Activated CD8-positive, alpha-beta memory T cell treated with anti-CD3 and anti-CD28 coated beads, Interleukin-2, amount 50 U/mL, for 24 hours (primary cell): ENCODE measurements around the gene ADGRA1.
"Not testable (repeated sequence)": the region's sequence is repeated elsewhere in the genome, so short reads cannot be mapped to it uniquely, and the experiment has no call there.

Experiments used
- DNase-seq: peaks from one replicate; pipeline ENCODE4 v3.0.0-alpha.2; 2020; ENCODE audit errors: extremely low read depth

ADGRA1 gene, protein sequence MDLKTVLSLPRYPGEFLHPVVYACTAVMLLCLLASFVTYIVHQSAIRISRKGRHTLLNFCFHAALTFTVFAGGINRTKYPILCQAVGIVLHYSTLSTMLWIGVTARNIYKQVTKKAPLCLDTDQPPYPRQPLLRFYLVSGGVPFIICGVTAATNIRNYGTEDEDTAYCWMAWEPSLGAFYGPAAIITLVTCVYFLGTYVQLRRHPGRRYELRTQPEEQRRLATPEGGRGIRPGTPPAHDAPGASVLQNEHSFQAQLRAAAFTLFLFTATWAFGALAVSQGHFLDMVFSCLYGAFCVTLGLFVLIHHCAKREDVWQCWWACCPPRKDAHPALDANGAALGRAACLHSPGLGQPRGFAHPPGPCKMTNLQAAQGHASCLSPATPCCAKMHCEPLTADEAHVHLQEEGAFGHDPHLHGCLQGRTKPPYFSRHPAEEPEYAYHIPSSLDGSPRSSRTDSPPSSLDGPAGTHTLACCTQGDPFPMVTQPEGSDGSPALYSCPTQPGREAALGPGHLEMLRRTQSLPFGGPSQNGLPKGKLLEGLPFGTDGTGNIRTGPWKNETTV

DNA sequence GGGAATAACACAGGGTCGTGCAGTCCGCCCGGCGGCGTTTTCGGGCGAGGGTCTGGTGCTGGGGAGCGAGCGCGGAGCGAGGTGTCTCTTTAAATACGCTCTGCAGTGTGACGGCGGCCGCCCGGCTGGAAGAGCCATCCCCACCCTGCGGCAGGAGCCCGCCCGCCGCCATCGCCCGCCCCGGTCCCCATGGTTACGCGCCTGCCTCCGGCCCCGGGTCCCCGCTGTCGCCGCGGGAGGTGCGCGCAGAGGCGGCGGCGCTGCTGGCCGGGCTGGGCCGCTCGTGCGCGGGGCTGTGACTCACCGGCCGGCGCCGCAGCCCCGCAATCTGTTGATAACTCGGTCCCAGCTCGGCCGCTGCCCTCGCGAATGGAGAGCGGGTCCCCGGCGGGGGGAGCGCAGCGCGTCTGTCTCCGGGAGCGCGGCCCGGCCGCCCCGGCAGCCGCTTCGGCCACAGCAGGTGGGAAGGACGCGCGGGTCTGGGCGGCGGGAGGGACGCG is at the start of gene ADGRA1:
TSS of gene ADGRA1 (plus strand) at position 246 of the 500 bp plus-strand sequence. CDS start 986 bp downstream, outside the sequence.
- DNase-seq: no peak

DNA sequence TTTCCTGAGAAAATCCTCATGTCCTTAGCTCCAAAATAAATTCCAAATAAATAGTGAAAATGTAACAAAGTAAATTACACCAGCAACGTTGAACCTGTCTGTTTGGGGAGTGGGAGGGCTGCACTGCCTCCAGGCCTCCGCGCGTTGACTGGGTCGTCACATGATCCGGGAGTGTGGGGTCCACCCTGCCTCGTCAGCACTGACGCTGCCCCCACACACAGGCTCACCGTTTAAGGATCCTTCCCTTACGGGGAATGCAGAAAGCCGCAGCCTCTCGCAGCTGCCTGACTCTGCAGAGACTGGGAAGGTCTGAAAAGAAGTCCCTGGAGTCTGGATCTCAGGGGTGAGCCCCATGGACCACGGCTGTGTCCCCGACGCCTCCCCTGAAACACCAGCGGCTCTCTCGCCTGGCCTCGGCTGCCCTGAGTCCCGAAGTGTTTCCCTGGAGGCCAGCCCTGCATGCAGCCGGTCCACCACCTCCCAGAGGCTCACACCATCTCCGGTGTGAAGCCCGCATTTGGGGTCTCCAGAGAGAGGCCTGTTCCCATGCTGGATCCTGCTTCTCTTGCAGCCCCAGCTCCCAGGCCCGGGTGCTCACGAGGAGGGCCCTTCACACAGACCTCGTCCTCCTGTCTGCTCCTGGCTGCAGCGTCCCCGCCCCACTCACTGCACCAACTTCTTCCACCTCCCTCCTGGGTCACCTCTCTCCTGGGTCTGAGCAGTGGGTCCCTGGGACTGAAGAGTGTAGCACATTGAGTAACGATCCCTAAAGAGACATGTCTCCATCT is 49.5 kb upstream of the ADGRA1 start:
- no peak for DNase-seq

DNA sequence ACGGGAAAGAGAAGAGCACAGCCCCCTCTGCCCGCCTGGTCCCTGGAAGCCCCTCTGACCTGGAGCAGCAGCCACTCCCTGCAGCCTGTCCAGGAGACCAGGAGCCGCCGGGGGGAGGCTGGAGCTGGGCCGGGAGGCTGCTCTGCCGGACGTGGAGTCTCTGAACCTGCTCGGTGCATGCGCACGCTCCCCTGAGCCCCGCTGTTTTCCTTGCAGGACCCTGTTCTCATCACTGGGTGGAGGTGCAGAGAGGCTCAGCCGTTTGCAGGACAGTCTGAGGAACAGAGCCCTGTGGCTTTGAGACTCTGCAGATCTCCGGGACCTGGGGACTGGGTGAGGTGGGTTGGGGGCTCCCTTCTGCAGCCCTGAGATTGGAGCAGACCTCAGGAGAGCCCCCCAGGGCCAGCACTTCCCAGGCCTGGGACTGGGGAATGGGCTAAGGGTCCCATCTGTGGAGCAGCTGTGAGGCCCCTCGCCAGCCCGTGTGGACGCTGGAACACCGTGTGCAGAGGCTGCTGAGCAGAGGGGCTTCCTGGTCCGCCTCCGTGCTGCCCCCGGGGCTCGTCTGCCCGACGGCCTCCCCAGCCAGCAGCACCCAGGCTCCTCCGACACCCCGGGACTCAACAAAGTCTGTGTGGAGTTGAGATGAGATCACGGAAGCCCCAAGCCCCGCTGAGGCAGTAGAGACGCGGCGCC is 48.5 kb upstream of the ADGRA1 start:
- no peak for DNase-seq

DNA sequence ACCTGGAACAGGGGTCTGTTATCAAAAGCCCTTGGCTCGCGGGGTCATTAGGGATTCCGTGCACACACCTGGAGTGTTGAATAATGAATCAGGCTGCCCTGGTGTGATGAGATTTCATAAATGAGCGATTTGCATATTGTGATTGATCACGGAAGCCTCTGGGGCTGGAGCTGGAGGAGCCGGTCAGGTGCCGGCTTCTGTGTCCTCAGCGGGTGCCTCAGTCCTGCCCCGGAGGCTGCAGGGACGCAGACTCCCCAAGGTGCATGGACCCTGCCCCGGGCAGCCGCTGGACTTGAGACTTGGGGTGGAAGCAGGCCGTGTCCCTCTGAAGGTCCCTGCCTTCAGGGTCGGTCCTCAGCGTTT is 47.9 kb upstream of the ADGRA1 start:
- no peak for DNase-seq

DNA sequence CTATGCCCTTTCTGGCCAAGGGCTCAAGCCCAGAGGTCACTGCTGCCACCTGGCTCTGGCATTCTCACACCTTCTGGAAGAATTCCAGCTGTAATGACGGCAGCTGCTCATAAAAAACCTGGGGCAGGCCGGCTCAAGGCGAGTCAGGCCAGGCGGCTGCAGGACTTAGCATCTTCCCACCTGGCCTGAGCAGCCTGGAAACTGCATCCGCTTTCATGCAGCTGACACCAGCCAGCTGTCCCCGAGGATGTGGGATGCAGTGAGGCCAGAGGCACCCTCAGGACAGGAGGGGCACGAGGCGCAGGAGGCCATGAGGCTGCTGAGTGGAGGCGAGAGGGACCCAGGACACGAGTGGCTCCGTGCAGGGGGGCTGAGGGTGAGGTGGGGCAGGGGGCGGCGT is 47.5 kb upstream of the ADGRA1 start:
- no peak for DNase-seq

DNA sequence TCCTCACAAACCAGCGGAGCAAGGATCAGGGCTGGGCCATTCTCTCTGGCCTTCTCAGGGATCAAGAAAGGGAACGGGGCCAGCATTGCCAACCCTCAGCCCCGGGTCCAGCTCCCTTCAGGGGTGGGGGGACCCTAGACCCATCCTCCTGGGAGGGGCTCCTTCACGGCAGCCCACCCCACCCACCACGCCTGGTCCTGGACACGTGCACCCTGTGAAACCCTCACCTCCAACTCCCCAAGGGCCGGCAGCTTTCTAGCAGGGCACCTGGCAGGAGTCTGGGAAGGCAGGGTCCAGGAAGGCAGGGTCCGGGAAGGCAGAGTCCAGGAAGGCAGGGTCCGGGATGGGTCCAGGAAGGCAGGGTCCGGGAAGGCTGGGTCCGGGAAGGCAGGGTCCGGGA is 46.6 kb upstream of the ADGRA1 start:
- DNase-seq: no peak

DNA sequence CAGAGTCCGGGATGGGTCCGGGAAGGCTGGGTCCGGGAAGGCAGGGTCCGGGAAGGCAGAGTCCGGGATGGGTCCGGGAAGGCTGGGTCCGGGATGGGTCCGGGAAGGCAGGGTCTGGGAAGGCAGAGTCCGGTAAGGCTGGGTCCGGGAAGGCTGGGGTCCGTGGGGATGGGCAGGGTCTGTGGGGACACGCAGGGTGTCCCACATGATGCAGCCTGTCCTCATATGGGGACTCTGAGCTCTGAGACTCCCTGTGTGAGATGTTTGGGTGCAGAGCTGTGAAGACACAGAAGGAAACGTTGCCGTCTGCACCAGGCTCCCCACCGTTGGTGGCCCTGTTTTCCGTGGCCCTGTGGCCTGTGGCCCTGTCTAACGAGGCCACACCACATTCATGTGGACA is 45.7 kb upstream of the ADGRA1 start:
- no peak for DNase-seq

DNA sequence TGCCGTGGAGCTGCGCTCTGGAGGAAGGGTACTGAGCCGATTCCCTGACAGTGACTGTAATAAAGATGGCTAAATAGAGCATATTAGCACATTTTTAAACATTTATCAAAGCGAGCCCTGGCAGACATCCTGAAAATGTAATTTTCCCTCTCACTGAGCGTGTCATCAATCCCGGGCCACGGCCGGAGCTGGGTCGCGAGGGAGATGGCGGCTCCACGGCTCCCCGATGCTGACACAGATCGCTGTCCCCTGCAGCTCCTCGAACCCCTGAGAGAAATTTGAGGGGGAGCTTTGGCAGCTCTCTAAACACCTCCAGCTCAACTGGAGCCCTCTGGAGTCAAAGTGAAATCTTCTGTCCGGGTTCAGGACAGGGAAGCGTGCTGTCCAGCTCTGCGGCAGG is 44.9 kb upstream of the ADGRA1 start:
- DNase-seq: no peak

DNA sequence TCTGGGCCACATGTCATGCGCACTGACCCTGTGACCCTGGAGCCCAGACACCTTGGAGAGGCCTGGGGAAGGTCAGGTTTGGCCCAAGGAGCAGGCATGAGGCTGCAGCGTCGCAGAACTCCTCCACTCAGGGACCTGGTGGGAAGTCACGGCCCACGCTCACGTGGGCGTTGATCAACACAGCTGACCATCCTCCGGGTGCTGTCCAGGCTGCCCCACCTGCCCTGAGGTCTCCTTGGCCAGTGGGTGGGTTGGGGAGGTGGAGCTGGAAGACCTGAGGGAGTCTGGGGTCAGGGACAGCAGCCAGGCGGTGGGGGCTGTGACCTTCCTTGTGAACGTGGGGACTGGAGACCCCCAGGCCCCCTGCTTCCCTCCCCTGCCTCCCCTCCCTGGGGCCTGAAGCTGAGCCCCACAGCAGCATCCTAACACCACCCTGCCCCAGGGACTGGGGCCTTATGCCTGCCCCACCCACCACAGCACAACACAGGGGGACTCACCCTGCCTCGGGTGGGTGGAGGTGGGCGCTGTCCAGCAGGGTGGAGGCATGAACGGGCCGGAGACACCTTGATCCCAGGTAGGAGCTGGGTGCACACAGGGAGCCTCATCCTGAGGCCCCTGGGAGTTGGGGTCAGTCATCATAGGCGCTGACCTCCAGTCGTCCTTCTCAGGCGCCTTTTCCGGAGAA is 44.0 kb upstream of the ADGRA1 start:
- no peak for DNase-seq

DNA sequence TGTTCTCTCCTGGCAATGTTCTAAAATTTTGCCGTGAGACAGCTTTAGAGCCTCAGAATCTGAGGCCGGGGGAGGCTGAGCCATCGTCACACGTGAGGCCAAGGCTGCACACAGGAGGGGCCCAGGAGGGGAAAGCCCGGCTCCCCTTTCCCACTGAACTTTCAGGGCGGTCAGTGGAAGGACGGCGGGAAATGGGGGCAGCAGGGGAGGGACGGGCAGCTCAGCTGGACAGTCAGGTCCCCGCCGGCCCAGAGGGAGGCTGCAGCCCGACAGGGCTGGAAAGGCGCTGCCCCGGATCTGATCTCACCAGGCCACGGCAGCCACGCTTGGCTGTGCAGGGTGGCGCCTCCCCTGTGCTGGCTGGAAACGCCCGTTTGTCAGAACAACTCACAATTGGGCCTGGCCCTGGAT is 43.3 kb upstream of the ADGRA1 start:
- DNase-seq: no peak

DNA sequence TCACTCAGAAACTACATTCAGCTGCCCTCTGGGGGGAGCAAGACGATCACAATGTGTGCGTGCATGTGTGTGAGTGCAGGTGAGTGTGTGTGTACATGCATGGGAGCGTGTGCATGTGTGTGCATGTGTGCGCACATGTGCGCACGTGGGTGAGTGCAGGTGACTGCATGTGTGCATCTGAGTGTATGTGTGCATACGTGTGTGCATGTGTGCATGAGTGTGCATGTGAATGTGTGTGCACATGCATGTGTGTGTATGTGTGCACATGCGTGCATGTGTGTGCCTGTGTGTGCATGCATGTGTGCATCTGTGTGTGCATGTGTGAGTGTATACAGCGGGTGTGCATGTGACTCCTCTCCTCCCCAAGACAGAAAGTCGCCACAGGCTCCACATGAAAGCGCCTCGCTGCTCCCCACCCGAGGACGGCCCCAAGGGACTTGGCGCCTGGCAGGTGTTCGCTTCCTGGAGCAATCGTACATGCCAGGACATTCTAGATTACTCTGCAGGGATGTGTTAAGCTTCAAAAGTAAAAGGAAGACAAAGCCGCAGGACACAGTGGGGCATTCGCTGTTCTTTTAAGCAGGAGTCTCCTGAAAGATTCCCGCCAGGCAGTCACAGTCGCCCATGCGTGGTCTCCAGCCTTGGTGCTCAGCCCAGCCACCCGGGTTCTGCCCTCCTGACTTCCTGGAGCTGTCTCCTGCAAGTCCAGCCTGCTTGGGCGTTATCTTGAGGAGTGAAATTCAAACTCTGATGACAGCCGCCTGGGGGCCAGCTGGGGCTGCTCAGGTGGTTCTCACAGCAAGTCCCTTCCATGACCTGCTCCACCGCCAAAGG is 42.0 kb upstream of the ADGRA1 start:
- no peak for DNase-seq

DNA sequence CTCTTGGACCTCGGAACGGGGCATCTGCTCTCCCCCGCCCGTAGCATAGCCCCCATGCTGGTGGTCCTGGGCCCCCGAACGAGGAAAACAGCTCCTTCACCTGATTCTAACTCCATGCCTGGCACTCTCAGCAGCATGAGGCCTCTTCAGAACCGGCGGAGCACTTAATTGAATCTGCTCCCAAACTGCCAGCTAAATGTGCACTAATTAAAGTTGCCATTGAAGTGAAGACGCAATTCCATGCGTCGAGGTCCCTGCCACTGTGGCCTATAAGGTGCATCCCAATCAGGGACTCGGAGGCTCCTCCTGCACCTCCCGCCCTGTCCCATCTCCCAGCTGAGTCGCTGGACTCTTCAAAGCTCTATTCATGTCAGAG is 41.3 kb upstream of the ADGRA1 start:
- no peak for DNase-seq

DNA sequence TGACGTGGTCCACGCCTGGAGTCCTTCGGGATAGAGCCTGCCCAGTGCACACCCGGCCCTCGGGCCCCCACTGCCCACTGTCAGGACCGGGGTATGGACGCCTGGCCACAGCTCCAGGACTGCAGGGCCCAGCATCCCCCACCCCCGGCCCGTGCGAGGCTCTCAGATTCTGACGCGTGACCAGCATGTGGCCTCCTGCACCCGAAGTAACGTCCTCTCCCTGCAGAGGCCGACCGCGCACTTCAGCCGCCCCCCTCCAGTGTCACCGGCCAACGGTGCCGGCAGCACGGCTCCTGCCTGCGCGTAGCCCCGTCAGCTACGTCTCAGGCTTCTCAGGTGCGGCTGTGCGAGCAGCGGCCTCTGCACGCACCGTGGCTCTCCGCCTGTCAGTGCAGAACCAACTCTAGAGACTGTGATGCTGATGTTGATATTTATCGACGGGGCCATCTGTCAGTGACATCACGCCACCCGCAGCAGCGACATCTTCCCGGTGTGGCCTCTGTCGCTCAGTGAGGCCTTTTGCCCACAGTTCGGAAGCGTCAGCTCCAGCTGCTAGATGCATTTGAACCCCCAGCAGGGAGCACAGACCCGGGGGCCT is 40.1 kb upstream of the ADGRA1 start:
- DNase-seq: no peak

DNA sequence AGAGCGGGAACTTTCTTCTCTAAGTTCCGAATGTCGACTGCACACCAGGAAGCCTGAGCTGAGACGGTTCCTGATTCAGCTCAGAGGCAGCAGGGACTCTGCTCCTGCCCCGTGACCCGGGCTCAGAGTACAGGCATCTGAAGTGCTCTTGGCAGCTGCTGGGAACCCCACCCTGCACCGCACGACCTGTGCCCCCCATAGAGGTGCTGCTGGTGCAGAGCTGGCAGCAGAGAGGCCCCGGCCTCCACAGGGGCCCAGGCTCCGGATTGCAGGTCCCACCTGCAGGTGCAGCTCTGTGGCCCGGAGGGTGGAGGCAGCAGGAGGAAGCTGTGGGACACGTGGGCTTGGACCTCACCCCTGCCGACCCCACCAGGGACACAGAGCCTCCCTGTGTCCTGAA is 39.5 kb upstream of the ADGRA1 start:
- no peak for DNase-seq

DNA sequence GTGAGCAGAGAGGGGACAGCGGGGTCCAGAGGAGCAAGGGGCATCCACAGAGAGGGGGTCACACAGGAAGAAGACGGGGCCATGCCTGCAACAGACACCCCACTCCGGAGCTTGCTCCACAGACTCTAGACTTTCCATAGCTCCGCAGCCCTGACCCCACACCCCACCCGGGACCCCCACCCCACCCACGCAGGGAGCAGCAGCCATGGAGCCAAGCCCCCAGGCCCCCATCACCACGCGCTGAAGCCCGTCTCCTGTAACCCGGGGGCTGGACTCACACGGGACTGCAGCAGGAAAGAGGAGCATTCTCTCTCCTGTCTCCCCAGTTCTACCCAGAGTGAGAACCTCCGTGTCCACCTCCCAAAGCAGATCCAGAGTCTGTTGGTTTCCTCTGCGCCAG is 38.8 kb upstream of the ADGRA1 start:
- no peak for DNase-seq

DNA sequence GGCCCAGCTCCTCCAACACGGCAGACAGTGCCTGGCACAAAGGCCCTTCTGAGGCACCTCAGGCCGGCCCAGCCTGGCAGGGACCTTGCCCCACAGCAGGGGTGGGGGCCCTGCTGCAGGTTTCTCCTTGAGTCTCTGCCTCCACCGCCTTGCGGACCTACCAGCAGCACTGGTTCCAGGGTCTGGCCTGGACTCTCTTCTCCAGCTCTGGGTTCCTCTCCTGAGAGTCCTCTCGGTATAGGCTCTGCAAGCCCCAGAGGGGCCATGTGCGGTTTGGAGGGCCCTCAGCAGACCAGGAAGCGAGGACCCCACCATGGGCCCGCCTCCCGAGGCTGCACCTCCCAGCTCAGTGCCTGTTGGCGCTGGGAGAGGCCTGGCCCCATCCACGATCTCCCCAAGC is 38.1 kb upstream of the ADGRA1 start:
- DNase-seq: no peak

DNA sequence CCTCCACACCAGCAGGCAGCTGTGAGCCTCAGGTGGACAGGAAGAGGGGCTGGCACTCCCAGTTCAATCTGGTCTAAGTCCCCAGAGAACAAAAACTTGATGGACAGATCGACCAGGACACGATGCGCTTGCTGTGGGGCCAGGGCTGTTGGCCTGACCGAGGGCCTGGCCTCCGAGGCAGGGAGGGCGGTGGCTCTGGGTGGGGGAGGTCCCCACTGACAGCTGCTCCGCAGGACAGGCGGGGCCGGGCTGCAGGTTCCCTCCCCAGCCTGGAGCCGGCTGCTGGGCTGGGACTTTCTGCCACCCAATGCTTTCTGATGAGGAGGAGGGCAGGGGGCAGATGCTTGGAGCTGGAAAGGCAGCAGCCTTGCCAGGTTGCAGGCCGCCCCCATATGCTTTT is 37.4 kb upstream of the ADGRA1 start:
- no peak for DNase-seq

DNA sequence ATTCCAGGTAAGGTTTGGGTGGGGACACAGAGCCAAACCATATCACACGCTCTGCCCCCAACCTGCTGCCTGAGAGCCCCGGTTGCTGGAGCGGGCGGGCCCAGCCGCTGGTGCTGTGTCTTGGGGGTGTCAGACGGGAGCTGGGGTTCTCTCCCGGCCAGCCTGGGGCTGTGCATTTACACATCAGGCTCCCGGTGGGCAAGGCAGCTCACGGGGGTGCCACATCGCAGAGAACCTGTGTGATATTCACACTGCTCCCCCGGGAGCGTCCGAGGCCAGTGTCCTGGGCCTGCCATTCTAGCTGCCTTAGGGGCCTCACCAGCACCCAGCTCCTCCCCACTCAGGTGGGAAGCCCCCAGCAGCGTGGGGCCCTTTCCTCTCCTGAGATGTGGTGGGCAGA is 35.6 kb upstream of the ADGRA1 start:
- no peak for DNase-seq

DNA sequence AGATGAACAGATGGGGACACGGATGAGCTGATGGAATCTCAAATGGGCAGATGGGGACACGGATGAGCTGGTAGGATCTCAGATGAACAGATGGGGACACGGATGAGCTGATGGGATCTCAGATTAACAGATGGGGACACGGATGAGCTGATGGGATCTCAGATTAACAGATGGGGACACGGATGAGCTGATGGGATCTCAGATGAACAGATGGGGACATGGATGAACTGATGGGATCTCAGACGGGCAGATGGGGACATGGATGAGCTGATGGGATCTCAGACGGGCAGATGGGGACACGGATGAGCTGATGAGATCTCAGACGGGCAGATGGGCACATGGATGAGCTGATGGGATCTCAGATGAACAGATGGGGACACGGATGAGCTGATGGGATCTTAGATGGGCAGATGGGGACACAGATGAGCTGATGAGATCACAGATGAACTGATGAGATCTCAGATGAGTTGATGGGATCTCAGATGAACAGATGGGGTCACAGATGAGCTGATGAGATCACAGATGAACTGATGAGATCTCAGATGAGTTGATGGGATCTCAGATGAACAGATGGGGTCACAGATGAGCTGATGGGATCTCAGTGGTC is 34.1 kb upstream of the ADGRA1 start:
- DNase-seq: not testable (repeated sequence)

DNA sequence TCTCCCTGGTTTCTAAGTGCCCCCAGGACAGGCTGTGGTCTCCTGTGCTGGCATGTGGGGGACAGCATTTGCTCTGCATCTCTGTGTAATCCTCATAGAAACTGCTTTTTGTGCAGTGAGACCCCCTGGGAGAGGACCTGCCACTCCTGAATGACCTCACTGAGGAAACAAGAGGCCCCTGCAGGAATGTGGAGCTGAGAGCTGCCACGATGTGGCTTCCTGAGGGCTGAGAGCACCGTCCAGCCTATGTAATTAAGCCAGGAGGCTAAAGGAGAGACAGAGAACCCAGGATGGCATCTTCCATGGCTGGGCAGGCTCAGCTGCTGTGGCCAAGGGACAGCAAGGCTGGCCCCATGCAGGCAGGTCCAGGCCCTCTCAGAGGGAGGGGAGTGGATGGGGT is 32.3 kb upstream of the ADGRA1 start:
- no peak for DNase-seq
